Lower leg skin (tissue), 3 donors: ENCODE data around the gene DUS2.

Experiments
- CTCF ChIP-seq, 3 donors: fragments of 450-650 bp; IDR thresholded peaks; one replicate each; pipeline ENCODE4 v1.5.1; 2016; ENCODE audit warnings: antibody characterized with exemption in 3 of 3, mild to moderate bottlenecking in 3 of 3, moderate library complexity in 2 of 3
- POLR2A ChIP-seq, 2 donors: fragments of 450-650 bp; IDR thresholded peaks; one replicate each; pipeline ENCODE4 v1.6.1; 2016 to 2017; ENCODE audit warnings: antibody characterized with exemption in 2 of 2, mild to moderate bottlenecking in 1 of 2, moderate library complexity in 1 of 2

- TF ChIP-seq POLR2A (IDR thresholded peaks at IDR 0.05) (no peak), CTCF (IDR thresholded peaks at IDR 0.05) (no peak)
These were observed 35.5 kb upstream of the DUS2 start for GRCh38 chr16:67987460-67988160.
